ENCODE results near the gene TTC34. TPM values are rescaled to one million over a fixed set of nuclear protein-coding genes. Genes with fewer than 3 reads are reported as not detected.
"Not testable (repeated sequence)": the region's sequence is repeated elsewhere in the genome, so short reads cannot be mapped to it uniquely, and the experiment has no call there.

The TTC34 gene
- total and polyA plus RNA-seq, 8 donors: 0.18 to 0.99 (median 0.44) TPM

- H3K27me3 ChIP-seq; intact Hi-C loops (cut with DNase I); FAIRE-seq; H3K36me3 ChIP-seq; H3K9me3 ChIP-seq; H3K4me1 ChIP-seq; H3K4me3 ChIP-seq; ATAC-seq; H3K27ac ChIP-seq: not testable (repeated sequence)
- DNase-seq: peak in 1 of 6 donors; percentile 21
- 14% methylated on average over 4 to 5 of the region's 8 CpGs for WGBS, 2 donors
Measured at GRCh38 chr1:2685671-2686070, 115.8 kb downstream of the TTC34 start.

- H3K27ac ChIP-seq; FAIRE-seq; H3K27me3 ChIP-seq; ATAC-seq; H3K4me3 ChIP-seq; intact Hi-C loops (cut with DNase I); H3K9me3 ChIP-seq; H3K4me1 ChIP-seq; H3K36me3 ChIP-seq: not testable (repeated sequence)
- WGBS, 2 donors: 13 to 18% methylated on average over 9 of the region's 9 CpGs
- peak in 1 of 6 donors; percentile 3 for DNase-seq
Measured at GRCh38 chr1:2684878-2685277, 116.6 kb downstream of the TTC34 start.

- H3K27ac ChIP-seq; H3K4me1 ChIP-seq; H3K36me3 ChIP-seq; H3K9me3 ChIP-seq; H3K27me3 ChIP-seq; intact Hi-C loops (cut with DNase I); FAIRE-seq; ATAC-seq; H3K4me3 ChIP-seq: not testable (repeated sequence)
- WGBS, 2 donors: 26 to 41% methylated on average over 7 of the region's 7 CpGs
- DNase-seq: peak in 5 of 6 donors; percentile 12 to 83 (median 47)
Measured at GRCh38 chr1:2684000-2684399, 117.5 kb downstream of the TTC34 start.

- ATAC-seq; intact Hi-C loops (cut with DNase I); H3K4me3 ChIP-seq; H3K27me3 ChIP-seq; H3K9me3 ChIP-seq; H3K27ac ChIP-seq; H3K36me3 ChIP-seq; FAIRE-seq; H3K4me1 ChIP-seq: not testable (repeated sequence)
- 16 to 18% methylated on average over 8 of the region's 9 CpGs for WGBS, 2 donors
- peak in 2 of 6 donors; percentile 30 to 53 for DNase-seq
Measured at GRCh38 chr1:2683321-2683741, 118.2 kb downstream of the TTC34 start.

- H3K27ac ChIP-seq; H3K4me3 ChIP-seq; ATAC-seq; H3K4me1 ChIP-seq; H3K36me3 ChIP-seq; H3K27me3 ChIP-seq; H3K9me3 ChIP-seq; FAIRE-seq; intact Hi-C loops (cut with DNase I): not testable (repeated sequence)
- no CpG with 5 or more reads among the region's 11 CpGs for WGBS, 2 donors
- peak in 1 of 6 donors; percentile 17 for DNase-seq
Measured at GRCh38 chr1:2682879-2683278, 118.6 kb downstream of the TTC34 start.

- H3K4me3 ChIP-seq; H3K27ac ChIP-seq; FAIRE-seq; H3K9me3 ChIP-seq; H3K36me3 ChIP-seq; H3K4me1 ChIP-seq; H3K27me3 ChIP-seq; intact Hi-C loops (cut with DNase I); ATAC-seq: not testable (repeated sequence)
- peak in 1 of 6 donors; percentile 9 for DNase-seq
- 38% methylated on average over 1 of the region's 10 CpGs; no CpG with 5 or more reads in 1 of the 2 donors for WGBS, 2 donors
Measured at GRCh38 chr1:2676726-2677125, 124.8 kb downstream of the TTC34 start.

- H3K36me3 ChIP-seq; H3K27ac ChIP-seq; H3K27me3 ChIP-seq; intact Hi-C loops (cut with DNase I); H3K9me3 ChIP-seq; ATAC-seq; H3K4me1 ChIP-seq; H3K4me3 ChIP-seq; FAIRE-seq: not testable (repeated sequence)
- DNase-seq: peak in 1 of 6 donors; percentile 76
- WGBS, 2 donors: 32 to 38% methylated on average over 7 of the region's 11 CpGs
Measured at GRCh38 chr1:2671656-2672055, 129.8 kb downstream of the TTC34 start.

- H3K4me1 ChIP-seq; H3K4me3 ChIP-seq; H3K36me3 ChIP-seq; H3K27me3 ChIP-seq; ATAC-seq; H3K9me3 ChIP-seq; FAIRE-seq; H3K27ac ChIP-seq; intact Hi-C loops (cut with DNase I): not testable (repeated sequence)
- DNase-seq: peak in 3 of 6 donors; percentile 45 to 91 (median 70)
- 46 to 55% methylated on average over 4 of the region's 8 CpGs for WGBS, 2 donors
Measured at GRCh38 chr1:2659806-2660205, 141.7 kb downstream of the TTC34 start.

GRCh38 chr1:2657909-2658308 is 143.6 kb downstream of the TTC34 start:
- H3K27me3 ChIP-seq; H3K9me3 ChIP-seq; H3K36me3 ChIP-seq; intact Hi-C loops (cut with DNase I); FAIRE-seq; H3K4me1 ChIP-seq; H3K4me3 ChIP-seq; ATAC-seq; H3K27ac ChIP-seq: not testable (repeated sequence)
- WGBS, 2 donors: 57 to 62% methylated on average over 3 to 6 of the region's 10 CpGs
- peak in 3 of 6 donors; percentile 32 to 73 (median 56) for DNase-seq

GRCh38 chr1:2657124-2657523 is 144.4 kb downstream of the TTC34 start:
- H3K27me3 ChIP-seq; H3K4me3 ChIP-seq; H3K36me3 ChIP-seq; intact Hi-C loops (cut with DNase I); FAIRE-seq; H3K9me3 ChIP-seq; H3K4me1 ChIP-seq; H3K27ac ChIP-seq; ATAC-seq: not testable (repeated sequence)
- 21 to 31% methylated on average over 3 to 4 of the region's 12 CpGs for WGBS, 2 donors
- peak in 5 of 6 donors; percentile 5 to 91 (median 56) for DNase-seq

GRCh38 chr1:2655598-2656434 is 145.7 kb downstream of the TTC34 start:
- FAIRE-seq; H3K36me3 ChIP-seq; H3K27ac ChIP-seq; intact Hi-C loops (cut with DNase I); H3K4me3 ChIP-seq; ATAC-seq; H3K4me1 ChIP-seq; H3K27me3 ChIP-seq; H3K9me3 ChIP-seq: not testable (repeated sequence)
- peak in 5 of 6 donors; percentile 41 to 91 (median 60) for DNase-seq
- 23 to 33% methylated on average over 16 of the region's 16 CpGs for WGBS, 2 donors

GRCh38 chr1:2654443-2654948 is 147.0 kb downstream of the TTC34 start:
- H3K27ac ChIP-seq; H3K4me1 ChIP-seq; intact Hi-C loops (cut with DNase I); FAIRE-seq; H3K9me3 ChIP-seq; H3K4me3 ChIP-seq; H3K36me3 ChIP-seq; H3K27me3 ChIP-seq; ATAC-seq: not testable (repeated sequence)
- DNase-seq: peak in 4 of 6 donors; percentile 33 to 85 (median 52)
- WGBS, 2 donors: 22 to 25% methylated on average over 14 of the region's 14 CpGs

Measured in pancreas (tissue), 10 donors.